ENCODE results near the gene CTU2.

Gene CTU2

DNA sequence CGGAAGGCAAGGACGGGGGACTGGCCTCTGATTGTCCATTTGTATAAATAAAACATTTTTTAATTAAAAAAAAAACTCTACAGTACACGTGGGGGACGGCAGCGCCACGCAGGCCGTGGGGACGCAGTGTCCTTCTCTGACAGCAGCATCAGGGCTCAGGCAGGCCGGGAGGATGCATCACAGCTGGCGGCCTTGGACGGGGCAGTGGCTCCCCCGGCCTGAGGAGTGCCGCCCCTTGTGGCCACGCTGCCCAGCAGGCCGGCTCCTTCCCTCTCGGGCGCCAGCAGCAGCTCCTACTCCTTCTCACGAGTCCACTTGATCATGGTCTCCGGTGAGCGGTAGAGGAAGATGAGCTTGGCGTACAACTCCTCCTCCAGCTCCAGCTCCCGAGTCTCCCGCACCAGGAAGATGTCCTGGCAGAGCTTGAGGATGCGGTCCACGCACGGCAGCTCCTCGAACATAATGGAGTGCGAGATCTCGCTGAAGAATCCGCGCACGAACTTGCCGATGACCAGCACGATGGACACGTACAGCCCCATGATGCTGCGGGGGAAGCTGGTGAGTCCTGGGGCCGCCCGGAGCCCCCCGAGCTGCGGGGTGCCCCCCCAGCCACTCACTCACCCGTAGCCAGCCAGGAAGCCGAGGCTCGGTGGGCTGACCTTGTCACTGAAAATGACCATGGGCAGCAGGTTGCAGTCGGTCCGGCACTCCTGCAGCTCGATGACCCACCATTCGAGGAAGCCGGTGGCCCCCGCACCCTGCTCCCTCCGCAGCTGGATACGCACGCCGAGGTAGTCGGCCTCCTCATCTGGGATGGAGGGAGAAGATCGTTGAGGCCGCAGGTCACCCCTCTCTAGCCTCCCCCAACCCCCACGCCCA lies 9.2 kb downstream of the CTU2 start:
- DNase-seq: no peak

DNA sequence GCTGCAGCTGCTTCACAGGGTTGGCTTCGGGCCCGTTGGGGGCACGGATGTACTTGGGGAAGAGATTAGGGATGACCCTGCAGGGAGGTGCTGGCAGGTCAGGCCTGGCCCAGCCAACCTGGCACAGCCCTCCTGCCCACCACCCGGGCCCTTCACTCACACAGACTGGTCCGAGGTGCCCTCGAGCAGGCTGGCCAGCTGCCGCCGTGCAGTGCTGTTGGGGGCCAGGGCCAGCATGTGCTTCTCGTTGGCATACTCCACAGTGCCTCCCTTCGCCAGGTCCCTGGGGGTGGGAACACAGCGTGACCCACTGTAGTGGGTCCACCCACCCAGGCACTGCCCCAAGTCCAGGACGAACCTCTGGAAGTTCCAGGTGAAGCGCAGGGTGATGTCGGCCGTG lies 9.9 kb downstream of the CTU2 start:
- DNase-seq: no peak

DNA sequence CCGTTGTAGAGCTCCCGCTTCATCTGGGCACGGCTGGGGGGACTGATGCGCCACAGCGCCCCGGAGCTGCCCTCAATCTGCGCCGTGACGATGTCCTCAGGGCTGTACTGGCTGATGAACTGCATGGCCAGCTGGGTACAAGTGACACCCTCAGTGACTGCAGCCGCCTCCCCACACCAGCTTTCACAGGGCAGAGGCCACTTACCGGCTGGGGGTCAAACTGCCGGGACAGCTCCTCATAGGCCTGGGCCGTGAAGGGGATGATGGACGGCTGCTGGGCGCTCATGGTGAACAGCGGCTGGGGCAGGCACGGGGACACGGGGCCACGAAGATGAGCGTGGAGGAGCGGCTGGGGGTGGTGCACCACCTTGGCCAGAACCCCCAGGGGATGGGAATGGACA lies 10.3 kb downstream of the CTU2 start:
- no peak for DNase-seq

DNA sequence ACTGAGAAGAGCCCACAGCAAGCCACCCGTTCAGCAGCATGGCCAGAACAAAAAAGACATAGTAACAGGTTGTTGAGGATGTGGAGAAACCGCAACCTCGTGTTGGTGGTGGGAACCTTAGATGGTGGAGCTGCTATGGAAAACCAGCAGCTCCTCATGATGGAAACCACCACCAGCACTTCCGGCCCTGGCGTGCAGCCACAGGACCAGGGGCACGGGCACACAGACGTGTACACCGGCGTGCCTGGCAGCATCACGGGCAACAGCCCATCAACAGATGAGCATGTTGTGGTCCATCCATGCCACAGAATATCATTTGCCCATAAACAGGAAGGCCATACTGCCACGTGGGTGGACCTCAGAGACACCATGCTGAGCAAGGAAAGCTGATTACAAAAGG lies 11.9 kb downstream of the CTU2 start:
- no peak for DNase-seq

DNA sequence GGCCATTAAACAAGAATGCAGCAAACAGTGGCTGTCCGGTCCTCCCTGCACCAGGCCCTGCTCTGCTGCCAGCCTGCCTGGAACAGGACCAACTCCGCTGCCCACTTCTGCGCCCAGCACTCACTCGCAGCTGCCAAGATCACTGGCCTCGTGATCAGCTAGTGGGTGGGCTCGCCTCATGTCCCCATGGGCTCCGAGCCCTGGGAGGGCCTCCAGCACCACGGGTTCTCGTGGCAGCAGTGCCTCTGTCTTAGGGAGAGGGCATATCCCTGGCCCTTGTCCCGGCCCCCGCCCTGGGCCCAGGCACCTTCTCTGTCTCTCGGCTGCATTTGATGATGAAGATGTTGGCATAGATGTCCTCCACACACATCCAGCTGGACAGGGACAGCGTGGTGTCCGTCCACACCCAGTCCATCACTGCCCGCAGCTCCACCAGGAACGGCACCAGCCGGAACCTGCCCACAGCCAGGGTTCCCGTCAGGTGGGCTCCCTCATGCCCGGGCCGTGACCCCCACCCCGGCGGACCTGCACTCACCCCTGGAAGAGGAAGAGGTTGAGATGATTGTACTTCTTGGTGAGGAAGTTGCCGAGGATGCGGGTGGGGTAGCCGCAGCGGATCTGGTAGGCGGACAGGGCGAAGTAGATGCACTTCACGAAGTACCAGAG lies 13.1 kb downstream of the CTU2 start:
- no peak for DNase-seq

DNA sequence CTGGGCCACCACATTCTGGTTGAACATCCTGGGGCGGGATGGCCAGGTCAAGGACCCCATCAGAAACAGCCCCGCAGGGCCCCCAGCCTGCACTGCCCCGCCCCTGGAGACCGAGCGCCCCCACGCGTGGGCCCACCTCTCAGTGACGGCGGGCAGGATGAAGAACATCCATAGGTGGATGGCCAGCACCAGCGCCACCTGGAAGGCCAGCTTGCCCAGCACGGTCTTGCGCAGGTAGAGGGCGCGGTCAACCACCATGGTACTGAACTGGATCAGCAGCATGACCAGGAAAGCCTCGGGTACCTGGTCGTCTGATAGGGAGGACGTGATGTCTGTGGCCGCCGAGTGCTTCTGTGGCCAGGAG lies 13.6 kb downstream of the CTU2 start:
- no peak for DNase-seq

DNA sequence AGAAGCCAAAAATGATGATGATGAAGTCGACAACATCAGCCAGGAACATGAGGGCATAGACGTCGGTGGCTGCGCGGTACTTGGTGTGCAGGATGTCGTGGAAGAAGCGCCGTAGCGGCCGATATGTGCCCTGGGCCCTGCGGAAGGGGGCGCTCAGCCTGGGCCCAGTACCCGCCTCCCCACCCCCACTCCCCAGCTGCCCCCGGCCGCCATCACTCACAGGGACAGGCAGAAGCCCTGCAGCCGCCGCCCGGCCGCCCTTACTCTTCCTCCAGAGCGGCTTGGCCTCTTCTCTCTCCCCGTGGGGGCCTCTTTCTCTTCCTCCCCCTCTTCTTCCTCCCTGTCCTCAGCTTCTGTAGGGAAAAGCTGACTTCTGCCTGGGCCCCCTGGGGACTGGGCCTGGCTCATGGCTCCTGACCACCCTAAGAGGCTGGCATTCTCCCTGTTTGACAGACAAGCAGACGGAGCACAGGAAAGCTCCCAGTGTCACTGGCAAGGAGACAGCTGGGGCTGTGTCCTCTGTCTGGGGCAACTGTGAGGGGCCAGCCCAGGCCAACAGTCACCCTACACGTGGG lies 14.2 kb downstream of the CTU2 start:
- no peak for DNase-seq

DNA sequence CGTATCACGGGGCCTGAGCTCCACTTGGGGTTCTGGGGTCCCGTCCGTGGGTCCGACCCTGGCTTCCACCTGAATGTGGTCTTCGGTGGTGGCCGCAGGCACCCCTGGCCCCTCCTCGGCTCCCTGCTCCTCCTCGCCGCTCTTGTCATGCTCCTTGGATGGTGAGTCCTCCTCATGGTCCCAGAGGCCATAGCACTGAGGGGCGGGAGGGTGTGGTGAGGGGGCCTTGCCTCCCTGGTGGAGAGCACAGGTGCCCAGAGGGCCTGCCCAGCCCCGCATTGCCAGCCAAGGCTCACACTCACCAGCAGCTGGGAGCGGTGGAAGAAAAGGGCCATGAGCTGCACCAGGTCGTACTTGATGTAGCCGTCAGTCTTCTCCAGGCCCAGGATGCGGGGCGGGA lies 14.9 kb downstream of the CTU2 start:
- DNase-seq: no peak

DNA sequence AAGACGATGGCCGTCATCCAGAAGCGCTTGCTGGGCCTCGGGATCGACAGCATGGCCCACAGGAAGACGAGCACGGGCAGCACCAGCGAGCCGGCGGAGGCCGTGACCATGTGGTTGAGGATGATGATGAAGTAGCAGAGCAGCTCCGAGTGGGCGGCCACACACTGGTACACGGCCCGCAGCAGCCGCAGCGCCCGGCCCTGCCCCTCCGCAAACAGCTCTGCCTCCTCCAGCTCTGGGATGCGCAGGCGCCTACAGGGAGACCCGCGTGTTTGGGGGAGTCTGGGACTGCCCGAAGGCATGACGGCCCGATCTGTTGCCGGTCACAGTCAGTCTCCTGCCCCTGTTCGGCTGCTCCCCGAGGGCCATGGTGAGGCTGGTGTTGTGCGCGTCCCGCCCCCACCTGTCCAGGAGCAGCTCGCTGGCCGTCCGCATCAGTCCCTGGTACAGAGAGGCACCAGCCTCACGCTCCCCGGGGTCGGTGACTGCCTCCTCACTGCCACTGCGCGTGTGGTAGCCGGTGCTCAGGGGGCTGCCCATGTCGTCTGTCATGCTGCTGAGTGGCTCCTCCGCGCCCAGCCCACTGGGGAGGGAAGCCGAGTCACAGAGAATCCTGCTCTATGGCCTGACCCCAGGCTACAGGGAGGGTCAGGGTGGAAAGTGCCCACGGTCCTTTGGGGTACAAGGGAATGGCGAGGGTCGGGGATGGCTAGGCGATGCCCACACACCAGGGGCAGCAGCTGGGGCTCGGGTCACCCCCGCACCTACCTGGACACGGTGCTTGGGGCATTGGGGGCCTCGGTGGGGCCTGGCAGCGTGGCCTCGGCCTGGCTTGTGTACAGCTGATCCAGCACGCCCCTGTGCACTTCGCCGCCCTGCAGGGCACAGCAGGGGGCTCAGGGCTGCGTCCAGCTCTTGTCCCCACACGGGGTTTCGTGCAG lies 15.8 kb downstream of the CTU2 start:
- DNase-seq: no peak

DNA sequence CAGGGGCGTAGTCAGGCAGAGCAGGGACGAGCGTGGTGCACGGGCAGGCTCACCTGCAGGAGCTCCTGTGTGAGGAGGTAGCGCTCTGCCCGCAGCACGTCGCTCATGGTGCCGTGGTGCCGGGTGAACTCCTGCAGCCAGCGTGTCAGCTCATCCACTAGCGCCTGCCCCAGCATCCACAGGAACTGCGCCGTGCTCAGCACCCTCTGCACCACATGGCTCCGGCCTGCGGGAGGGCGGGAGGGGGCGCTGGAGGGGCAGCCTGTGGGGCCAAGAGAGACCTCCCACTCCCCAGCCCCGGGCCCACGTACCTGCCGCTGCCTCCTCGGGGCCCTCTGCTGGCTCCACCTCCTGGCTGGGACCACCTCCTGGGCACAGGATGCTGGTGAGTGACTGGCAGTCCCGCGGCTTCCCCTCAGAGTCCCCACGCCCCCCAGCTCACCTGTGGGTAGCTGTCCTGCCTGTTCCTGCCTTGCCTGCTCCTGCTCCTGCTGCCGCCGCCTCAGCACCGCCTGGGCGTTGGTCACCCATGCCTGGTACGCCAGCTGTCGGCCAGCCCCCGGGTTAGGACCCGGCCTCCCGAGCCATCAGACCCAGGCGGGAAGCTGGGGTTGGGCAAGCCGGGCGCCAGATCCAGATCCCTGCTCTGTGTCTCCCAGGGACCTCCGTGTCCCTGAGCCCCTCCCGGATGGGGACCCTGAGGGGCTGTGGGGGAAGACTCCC lies 16.6 kb downstream of the CTU2 start:
- DNase-seq: no peak

DNA sequence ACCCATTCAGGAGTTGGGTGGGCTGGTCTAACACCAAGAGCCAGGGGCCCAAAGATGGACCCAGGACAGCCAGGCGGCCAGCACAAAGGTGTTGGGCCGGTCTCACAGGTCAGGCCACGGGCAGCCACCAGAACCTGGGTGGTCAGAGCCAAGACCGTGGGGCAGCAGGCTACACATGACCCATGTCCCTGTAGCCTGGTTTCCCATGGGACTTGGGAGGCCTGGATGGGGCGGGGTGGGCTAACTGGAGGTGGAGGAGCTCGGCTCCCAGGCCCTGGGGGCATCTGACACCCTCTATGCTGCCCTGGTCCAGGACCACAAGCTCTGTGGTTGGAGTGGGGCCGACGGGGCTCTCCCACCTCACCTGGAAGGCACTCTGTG lies 17.2 kb downstream of the CTU2 start:
- DNase-seq: no peak

DNA sequence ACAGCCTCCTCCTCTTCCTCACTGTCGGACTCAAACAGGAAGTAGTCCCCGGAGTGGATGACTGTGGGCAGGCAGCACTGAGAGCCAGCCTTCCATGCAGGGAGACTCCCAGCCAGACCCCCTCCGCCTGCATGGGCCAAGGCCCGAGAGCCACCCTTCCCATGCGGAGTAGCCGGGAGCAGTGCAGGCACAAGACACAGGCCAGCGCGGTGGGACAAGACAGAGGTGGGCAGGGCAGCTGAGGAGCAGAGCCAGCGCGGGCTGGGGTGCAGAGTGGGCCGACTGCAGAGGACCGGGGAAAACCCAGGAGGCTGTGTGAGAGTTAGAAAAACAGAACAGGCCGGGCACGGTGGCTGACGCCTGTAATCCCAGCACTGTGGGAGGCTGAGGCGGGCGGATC lies 17.6 kb downstream of the CTU2 start:
- no peak for DNase-seq

DNA sequence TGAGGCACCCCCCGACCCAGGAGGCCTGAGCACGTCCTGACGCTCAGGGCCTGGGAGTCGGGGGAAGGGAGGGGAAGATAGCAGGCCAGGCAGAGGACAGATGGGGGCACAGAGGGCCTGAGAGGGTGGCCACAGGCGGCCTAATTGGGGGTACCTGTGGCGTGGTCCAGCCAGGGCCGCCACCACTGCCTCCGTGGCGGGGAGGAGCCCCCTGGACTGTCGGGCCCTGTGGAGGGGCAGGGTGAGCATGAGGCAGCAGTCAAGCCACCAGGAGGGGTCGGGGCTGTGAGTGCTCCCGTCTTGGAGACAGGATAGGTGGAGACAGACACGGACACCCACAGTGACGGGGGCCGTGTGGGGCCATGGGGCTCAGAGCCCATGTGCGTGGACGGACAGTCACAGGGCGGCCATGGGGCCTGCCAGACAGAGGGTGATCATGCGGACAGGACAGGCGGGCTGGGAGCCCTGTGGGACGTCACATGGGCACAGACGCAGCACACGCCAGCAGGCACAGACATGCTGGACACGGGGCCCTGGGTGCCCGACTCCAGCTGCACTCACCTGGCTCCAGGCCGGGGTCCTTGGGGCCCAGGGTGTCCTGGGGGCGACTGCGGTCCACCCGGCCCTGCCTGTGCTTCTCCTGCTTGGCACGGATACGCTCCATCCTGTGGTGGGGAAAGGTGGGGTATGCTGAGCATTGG lies 18.7 kb downstream of the CTU2 start:
- no peak for DNase-seq

DNA sequence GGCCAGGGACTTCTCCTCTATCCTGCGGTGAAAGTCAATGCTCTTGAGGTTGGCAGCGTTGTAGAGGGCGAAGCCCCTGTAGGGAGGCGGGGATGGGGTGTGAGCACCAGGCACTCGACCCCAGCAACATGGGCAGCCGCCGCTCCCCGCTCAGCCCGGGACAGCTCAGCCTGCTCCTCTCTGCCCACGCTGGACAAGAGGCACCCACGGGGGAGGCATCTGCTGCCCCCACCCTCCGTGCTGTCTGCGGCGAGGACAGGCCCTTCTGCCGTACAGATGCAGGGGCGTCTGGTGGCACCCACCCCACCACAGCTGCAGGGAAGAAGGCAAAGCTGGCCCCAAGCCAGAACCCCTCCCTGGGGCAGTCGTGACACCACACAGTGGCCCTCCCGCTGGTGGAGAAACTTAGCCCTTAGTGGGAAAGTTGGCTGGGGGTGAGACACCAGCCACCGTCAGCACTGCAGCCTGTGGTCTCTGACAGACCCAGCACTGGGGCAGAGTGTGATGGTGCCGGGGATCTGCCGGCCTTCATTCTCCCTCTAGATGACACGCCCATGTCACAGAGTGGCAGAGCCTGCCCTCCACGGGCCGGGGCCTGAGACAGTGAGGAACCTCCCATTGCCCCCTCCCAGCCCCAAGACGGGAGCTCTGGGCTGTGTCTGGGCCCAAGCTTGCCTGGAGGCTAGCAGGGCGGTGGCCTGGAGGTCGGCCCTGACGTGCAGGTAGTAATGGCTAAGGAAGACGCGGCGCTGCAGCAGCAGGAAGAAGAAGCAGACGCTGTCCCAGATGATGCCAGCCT lies 19.5 kb downstream of the CTU2 start:
- DNase-seq: no peak

DNA sequence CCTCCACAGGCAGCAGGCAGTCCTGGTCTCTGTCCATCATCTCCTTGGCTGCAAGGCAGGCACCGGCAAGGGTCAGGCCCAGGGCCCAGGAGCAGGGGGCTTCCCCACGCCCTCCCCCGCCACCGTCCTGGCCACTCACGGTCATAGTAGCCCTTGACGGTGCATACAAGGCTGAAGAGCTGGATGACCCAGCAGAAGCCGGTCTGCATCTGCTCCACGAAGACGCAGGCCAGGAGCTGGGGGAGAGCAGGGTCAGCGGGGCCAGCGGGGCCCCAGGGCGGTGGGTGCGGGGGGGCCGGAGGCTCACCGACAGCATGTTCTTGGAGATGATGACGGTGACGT lies 20.1 kb downstream of the CTU2 start:
- DNase-seq: no peak

DNA sequence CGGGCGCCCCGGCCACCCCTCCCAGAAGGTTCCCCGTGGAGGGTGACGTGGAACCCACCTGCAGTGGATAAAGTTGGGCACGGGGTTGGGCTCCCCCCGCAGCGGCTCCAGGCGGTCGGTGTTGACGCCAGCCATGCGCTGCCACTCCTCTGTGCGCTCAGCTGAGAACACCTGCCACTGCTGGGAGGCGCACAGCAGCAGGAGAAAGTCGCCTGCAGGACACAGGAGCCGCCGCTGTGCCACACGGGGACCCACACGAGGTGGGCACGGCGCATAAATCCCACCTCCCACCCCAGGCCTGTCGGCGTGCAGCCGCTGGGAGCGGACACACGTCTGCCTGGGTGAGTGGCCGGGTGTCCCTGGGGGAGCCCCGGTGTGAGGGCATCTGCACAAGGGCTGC lies 20.7 kb downstream of the CTU2 start:
- no peak for DNase-seq

DNA sequence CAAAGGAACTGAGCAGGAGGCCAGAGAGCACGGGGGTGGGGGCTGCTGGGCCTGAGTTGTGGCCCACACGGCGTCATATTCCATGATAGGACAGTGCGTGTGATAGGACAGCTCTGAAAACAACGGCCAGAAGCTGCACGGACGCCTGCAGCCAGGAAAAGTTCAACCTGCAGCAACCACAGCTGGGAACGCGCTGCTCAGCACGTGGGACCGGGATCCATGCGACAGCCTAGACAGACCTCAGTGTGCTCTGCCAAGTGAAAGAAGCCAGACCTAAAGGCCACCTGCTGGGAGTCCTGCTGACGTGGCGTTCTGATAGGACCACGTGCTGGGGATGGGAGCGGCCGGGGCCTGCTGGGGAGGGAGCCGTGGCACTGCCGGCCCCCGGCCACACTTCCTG lies 21.6 kb downstream of the CTU2 start:
- DNase-seq: no peak

DNA sequence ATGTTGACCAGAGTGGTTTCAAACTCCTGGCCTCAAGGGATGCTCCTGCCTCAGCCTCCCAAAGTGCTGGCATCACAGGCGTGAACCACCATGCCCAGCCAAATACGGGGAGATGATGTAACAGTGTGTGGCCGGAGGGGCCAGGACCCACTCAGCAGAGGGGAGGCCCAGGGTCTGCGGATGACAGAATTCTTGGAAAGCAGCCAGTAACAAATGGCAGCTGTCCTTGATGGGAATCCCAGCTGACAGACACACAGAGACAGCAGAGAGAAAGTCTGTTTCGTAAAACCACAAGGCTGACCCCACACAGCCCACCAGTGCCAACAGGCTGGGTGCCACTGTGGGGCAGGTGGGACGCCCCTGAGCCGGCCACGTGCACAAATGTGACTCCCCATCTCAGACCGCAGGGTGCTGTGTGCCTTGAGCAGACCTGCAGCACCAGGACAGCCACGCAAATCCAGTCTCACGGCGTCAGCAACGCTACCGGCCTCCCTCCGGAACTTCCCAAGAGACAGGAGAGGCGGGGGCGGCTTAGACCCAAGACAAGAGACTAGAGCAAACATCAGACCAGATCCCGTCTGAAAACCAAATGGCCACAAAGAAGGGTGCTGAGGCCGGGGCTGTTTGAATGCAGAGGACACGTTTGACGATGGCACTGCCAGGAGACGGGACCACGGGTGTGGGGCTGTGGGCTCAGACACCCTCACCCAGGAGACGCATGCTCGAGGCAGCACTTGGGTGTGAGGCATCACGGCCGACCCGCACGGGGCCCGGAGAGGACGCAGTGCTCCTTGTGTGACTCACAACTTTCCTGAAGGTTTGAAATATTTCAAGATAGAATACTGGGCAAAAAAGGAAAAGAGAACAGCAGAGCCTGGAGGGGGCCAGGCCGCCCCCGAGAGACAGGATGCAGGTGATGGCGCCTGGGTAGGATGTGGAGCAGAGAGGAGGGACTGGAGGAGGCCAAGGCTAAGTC lies 24.6 kb downstream of the CTU2 start:
- DNase-seq: no peak

DNA sequence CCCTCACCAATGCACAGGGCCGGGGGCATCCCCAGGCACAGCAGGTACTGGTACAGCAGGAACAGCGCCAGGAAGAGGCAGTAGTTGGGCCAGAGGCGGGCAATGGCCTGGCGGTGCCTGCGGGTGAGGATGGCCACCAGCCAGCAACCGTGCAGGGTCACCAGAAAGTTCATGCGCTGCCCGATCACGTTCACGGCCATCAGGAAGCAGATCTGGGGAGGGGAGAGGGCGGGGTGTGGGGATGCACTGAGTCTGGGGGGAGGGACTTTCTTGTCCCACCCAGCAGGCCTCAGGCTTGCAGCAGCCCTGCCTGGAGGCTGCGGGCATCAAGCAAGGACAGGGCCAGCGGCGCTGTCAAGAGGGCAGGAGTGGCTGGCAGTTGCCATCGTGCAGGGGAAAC lies 25.4 kb downstream of the CTU2 start:
- peak; percentile 45 for DNase-seq

All from hematopoietic multipotent progenitor cell treated with erythropoietin and hydrocortisone succinate and interleukin-3 and kit ligand, for 4 days (in vitro differentiated cells).